HepG2 (cell line): ENCODE data around the gene TNIP1.

Source experiments
- AGO2 ChIP-seq: fragments of 200-400 bp; formaldehyde crosslinking; optimal IDR thresholded peaks from 2 replicates; pipeline ENCODE3; 2017; ENCODE audit warnings: mild to moderate bottlenecking, low read depth, low read length, moderate library complexity
- ESRRA ChIP-seq: sonication (generic); formaldehyde crosslinking; IDR thresholded peaks from 2 replicates; pipeline ENCODE4 v1.5.1; 2020; ENCODE audit warnings: mild to moderate bottlenecking, low read depth, missing genetic modification reagents
- FOSL2 ChIP-seq: sonication (generic); formaldehyde crosslinking; IDR thresholded peaks from 2 replicates; pipeline ENCODE4 v1.4.0; 2020; ENCODE audit warnings: missing genetic modification reagents
- FOXM1 ChIP-seq: sonication (generic); formaldehyde crosslinking; IDR thresholded peaks from 2 replicates; pipeline ENCODE4 v1.5.0; 2020; ENCODE audit warnings: missing genetic modification reagents
- HNF4G ChIP-seq, 2 experiments: sonication (generic) in 1 of 2; formaldehyde crosslinking in 1 of 2; IDR thresholded peaks; 2 replicates each; pipeline versions ENCODE4 v1.4.0 to v1.6.1; 2011 to 2020; ENCODE audit warnings: borderline replicate concordance in 2 of 2, low read depth in 2 of 2, mild to moderate bottlenecking in 2 of 2, low read length in 1 of 2, missing genetic modification reagents in 1 of 2, moderate library complexity in 1 of 2
- MAFF ChIP-seq: IDR thresholded peaks from 2 replicates; pipeline ENCODE4 v1.6.1; 2011; ENCODE audit warnings: low read depth, low read length, improper control_type of control experiment
- MED1 ChIP-seq: sonication (generic); formaldehyde crosslinking; IDR thresholded peaks from 2 replicates; pipeline ENCODE4 v1.4.0; 2020; ENCODE audit warnings: missing genetic modification reagents
- POLR2A ChIP-seq, 2 experiments: IDR thresholded peaks; 2 replicates each; pipeline ENCODE4 v1.6.1; 2011; ENCODE audit warnings: low read depth in 2 of 2, low read length in 2 of 2, mild to moderate bottlenecking in 1 of 2, moderate library complexity in 1 of 2; ENCODE audit not compliant: insufficient read depth in 1 of 2
- REXO4 ChIP-seq: sonication (generic); formaldehyde crosslinking; IDR thresholded peaks from 2 replicates; pipeline ENCODE4 v1.8.0; 2022; ENCODE audit warnings: missing genetic modification reagents, mild to moderate bottlenecking, borderline replicate concordance
- SMAD3 ChIP-seq: sonication (generic); formaldehyde crosslinking; IDR thresholded peaks from 2 replicates; pipeline ENCODE4 v1.4.0; 2020; ENCODE audit warnings: missing genetic modification reagents
- TCF12 ChIP-seq, 2 experiments: fragments of 450-650 bp in 1 of 2; sonication (generic) in 1 of 2; formaldehyde crosslinking in 1 of 2; IDR thresholded peaks; 2 replicates each; pipeline versions ENCODE4 v1.6.1 to v1.8.0; 2017 to 2022; ENCODE audit warnings: antibody characterized with exemption in 1 of 2, mild to moderate bottlenecking in 1 of 2, missing genetic modification reagents in 1 of 2, moderate library complexity in 1 of 2
- ZNF768 ChIP-seq: sonication (generic); formaldehyde crosslinking; IDR thresholded peaks from 2 replicates; pipeline ENCODE4 v1.4.0; 2020; ENCODE audit warnings: missing genetic modification reagents
- ZNF773 ChIP-seq: sonication (generic); formaldehyde crosslinking; IDR thresholded peaks from 2 replicates; pipeline ENCODE4 v1.4.0; 2020; ENCODE audit warnings: missing genetic modification reagents, borderline replicate concordance

DNA sequence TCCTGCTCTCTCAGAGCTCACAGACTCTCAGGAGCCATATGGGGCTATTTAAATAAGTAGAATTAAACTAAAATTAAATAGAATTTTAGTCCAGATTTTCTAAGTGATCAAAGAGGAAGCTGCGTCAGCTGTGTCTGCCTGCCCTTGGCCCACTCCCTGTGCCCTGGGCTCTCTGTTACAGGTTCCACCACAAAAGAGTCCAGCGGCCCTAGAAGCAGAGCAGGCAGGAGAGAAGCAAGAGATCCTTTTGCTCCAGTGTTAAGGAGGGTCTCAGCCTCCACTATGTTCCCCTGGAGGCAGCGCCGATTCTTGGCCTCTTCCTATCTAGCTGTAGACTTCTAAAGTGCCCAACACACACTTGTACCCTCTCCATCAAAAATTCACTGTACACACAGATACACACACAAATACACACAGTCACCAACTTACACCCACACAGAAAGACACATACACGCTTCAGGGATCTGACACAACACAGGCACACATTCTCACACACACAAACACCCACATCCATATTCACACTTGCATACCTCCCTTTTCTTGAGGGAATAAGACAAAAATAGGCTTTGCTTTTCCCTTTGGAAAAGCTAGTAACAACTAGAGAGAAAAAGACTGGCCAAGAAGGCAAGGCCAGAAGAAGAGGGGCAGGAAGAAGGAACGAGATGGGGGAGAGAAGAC, 5.5 kb upstream of the TNIP1 start:
- no peak for TF ChIP-seq FOSL2 (CRISPR knock-in tag)
- no peak for TF ChIP-seq SMAD3 (CRISPR knock-in tag)
- no peak for TF ChIP-seq AGO2
- no peak for TF ChIP-seq MED1 (CRISPR knock-in tag)
- no peak for TF ChIP-seq POLR2A (IDR thresholded peaks at IDR 0.05; ENCODE audit: insufficient read depth in 1 of 2, low read depth in 2 of 2, low read length in 2 of 2)
- no peak for TF ChIP-seq ZNF773 (CRISPR knock-in tag)
- TF ChIP-seq FOXM1, result no peak
- no peak for TF ChIP-seq MAFF
- TF ChIP-seq HNF4G (IDR thresholded peaks at IDR 0.05; ENCODE audit: borderline replicate concordance, low read depth, low read length), result no peak
- TF ChIP-seq HNF4G (CRISPR knock-in tag; IDR thresholded peaks at IDR 0.05; ENCODE audit: borderline replicate concordance, low read depth), result no peak
- no peak for TF ChIP-seq TCF12 (IDR thresholded peaks at IDR 0.05)
- TF ChIP-seq TCF12 (CRISPR knock-in tag; IDR thresholded peaks at IDR 0.05), result no peak
- no peak for TF ChIP-seq ZNF768
- TF ChIP-seq REXO4, result no peak
- TF ChIP-seq ESRRA (CRISPR knock-in tag), result no peak
